Measurements from ENCODE around the gene ABHD16B.

Gene ABHD16B

GRCh38 chr20:63840405-63840828, 20.9 kb upstream of the ABHD16B start:
- DNase-seq (ENCODE audit: low read depth): no peak
- no peak overlapping the region for H3K4me3 ChIP-seq (ENCODE audit: low read depth, low read length)
- in situ Hi-C loops (cut with HindIII; ENCODE audit: low sequenced_read_pairs): loop anchor here (10.0 kb wide), 1 partner anchor 66 kb away; no protein-coding TSS in a partner anchor
- no peak for TF ChIP-seq CTCF (IDR thresholded peaks at IDR 0.05; ENCODE audit: low read depth, low read length, missing control alignments)

DNA sequence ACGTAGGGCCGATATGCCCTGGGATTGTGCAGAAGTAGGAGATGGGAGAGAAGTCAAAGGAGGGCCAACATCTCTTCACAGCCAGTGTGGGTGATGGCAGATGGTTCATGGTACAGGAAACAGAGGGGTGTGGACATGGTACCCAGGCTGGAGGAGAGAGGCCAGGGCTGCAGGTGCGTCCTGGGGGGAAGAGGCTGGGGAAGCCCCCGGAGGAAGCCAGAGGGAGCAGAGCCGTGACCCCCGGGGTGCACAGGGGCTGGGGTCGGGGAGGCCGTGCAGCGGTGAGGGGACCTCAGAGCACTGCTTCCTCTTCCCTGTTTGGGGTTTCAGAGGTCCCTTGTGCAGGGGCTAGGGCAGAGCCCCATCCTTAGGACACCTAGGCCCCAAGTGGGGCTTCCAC, 19.0 kb upstream of the ABHD16B start:
- no peak overlapping the region for H3K4me3 ChIP-seq (ENCODE audit: low read depth, low read length)
- in situ Hi-C loops (cut with HindIII; ENCODE audit: low sequenced_read_pairs): loop anchor here (10.0 kb wide), 1 partner anchor 67 kb away; no protein-coding TSS in a partner anchor
- TF ChIP-seq CTCF (IDR thresholded peaks at IDR 0.05; ENCODE audit: low read depth, low read length, missing control alignments): no peak
- DNase-seq (ENCODE audit: low read depth): no peak

DNA sequence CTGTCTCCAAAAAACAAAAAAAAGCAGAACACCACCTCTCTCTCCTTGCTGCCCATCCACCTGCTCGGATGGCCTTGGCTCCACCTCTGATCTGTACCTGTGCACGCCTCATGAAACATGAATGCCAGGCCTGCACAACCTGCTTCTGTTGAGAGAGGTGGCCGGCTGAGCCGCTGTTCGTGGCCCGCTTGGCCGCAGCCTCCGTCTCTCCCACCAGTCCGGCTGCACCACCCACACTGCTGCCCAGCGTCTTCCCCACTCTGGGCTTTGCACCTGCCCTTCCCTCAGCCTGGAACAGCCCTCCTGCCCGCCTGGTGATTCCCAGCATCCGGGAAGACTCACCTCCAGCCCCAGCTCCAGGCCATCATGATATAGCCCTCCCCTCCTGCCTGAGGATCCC, 18.1 kb upstream of the ABHD16B start:
- no peak for TF ChIP-seq CTCF (IDR thresholded peaks at IDR 0.05; ENCODE audit: low read depth, low read length, missing control alignments)
- in situ Hi-C loops (cut with HindIII; ENCODE audit: low sequenced_read_pairs): loop anchor here (10.0 kb wide), 1 partner anchor 68 kb away; no protein-coding TSS in a partner anchor
- no peak overlapping the region for H3K4me3 ChIP-seq (ENCODE audit: low read depth, low read length)
- no peak for DNase-seq (ENCODE audit: low read depth)

DNA sequence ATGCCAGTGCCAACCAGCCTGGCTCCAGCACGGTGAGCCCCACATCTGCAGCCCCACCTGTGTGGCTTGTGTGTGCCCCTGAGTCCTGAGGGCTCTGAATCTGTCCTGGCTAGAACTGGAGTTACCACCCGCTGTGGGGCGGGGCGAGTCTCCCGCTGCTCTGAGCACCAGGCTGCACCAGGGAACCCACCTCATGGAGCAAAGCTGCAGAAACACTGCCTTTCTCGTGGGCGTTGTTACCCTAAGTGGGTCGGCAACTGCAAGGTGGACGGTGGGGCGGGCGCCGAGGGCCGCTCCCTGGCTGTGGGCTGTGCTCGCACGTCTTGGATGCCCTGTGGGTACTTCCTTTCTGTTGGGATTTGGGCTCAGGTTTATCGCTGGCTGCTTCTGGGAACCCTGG, 17.5 kb upstream of the ABHD16B start:
- no peak for DNase-seq (ENCODE audit: low read depth)
- no peak for TF ChIP-seq CTCF (IDR thresholded peaks at IDR 0.05; ENCODE audit: low read depth, low read length, missing control alignments)
- no peak overlapping the region for H3K4me3 ChIP-seq (ENCODE audit: low read depth, low read length)
- in situ Hi-C loops (cut with HindIII; ENCODE audit: low sequenced_read_pairs): loop anchor here (10.0 kb wide), 1 partner anchor 69 kb away; no protein-coding TSS in a partner anchor

DNA sequence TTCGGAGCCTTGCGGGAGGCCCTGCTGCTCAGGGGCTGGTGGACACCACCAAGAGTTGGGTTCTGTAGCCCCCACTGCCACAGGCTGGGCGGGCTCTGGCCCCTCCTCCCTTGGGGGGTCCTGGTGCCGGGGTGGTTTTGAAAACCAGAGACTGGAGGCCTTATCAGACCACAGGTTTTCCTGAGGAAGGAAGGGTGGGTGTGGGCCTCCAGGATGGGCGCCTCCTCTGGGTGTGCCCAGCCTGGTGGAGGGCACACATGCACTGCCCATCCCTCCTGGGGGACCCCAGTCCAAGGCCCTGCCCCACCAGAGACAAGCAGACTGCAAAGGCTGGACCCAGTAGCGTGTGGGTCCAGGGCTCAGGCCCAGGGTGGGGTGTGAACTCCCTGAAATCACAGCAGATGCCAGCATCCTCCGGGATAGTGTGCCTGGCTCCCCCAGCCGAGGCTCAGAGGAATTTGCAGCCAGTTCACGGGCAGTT, 16.7 kb upstream of the ABHD16B start:
- DNase-seq (ENCODE audit: low read depth): no peak
- no peak overlapping the region for H3K4me3 ChIP-seq (ENCODE audit: low read depth, low read length)
- TF ChIP-seq CTCF (IDR thresholded peaks at IDR 0.05; ENCODE audit: low read depth, low read length, missing control alignments): no peak
- in situ Hi-C loops (cut with HindIII; ENCODE audit: low sequenced_read_pairs): loop anchor here (10.0 kb wide), 1 partner anchor 70 kb away; no protein-coding TSS in a partner anchor

DNA sequence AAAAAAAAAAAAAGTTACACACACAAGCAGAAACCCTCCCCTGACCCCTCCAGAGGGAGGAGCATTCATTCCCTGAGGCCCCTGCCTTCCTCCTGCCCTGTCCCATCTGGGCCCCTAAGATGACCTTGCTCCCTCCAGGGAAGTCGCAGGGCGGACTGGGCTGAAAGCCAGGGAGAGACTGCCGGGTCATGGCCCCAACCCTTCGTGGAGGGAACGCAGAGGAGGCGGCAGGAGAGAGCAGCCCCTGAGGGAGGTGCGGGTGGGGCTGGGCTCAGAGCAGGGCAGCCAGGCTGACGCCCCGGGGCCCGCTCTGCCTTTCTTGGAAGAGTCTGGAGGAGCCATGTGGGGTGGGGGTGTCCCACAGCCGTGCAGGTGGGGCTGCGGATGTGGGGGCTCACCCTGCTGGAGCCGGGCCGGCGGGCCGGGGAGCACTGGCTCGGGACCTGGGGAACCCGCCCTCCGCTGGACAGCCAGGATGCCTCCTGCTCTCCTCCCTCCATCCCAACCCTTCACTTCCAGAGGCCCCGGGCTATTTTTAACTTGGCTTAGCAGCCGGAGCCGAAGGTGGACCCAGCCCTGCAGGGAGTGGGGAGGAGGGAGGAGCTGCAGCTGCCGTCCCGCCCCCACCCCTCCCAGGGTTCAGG, 15.0 kb upstream of the ABHD16B start:
- TF ChIP-seq CTCF (IDR thresholded peaks at IDR 0.05; ENCODE audit: low read depth, low read length, missing control alignments): no peak
- no peak for DNase-seq (ENCODE audit: low read depth)
- in situ Hi-C loops (cut with HindIII; ENCODE audit: low sequenced_read_pairs): loop anchor here (10.0 kb wide), 1 partner anchor 71 kb away; no protein-coding TSS in a partner anchor
- peak overlapping the region; percentile 10 for H3K4me3 ChIP-seq (ENCODE audit: low read depth, low read length)

Measured in astrocyte of the cerebellum (primary cell).